ENCODE results near the gene TMEM150C.

DNA sequence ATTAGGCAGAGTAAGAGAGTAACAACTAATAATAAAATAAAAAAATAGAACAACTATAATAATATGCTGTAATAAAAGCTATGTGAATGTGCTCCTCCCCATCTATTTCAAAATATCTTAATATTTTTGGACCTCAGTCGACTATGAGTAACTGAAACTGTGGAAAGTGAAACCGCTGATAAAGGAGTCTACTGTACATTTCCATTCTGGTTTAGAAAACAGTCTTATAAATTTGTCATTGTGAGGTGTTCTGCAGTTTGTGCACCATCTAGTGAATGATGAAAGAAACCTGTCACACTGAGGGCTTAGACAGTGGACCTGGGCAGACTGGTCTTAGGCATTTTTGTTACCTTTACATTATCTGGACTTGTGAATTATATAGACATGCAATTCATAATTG, 42.0 kb downstream of the TMEM150C start:
- TF ChIP-seq, protein P1, sequence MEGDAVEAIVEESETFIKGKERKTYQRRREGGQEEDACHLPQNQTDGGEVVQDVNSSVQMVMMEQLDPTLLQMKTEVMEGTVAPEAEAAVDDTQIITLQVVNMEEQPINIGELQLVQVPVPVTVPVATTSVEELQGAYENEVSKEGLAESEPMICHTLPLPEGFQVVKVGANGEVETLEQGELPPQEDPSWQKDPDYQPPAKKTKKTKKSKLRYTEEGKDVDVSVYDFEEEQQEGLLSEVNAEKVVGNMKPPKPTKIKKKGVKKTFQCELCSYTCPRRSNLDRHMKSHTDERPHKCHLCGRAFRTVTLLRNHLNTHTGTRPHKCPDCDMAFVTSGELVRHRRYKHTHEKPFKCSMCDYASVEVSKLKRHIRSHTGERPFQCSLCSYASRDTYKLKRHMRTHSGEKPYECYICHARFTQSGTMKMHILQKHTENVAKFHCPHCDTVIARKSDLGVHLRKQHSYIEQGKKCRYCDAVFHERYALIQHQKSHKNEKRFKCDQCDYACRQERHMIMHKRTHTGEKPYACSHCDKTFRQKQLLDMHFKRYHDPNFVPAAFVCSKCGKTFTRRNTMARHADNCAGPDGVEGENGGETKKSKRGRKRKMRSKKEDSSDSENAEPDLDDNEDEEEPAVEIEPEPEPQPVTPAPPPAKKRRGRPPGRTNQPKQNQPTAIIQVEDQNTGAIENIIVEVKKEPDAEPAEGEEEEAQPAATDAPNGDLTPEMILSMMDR (IDR thresholded peaks at IDR 0.05), result no peak
- TF ChIP-seq POLR2AphosphoS5 (IDR thresholded peaks at IDR 0.05; ENCODE audit: low read depth, low read length) (no peak), SIN3A (IDR thresholded peaks at IDR 0.05; ENCODE audit: borderline replicate concordance, insufficient read depth, low read depth, low read length) (no peak)
